Measurements from ENCODE around the gene TAS2R3. TPM values are rescaled to one million over a fixed set of nuclear protein-coding genes. Genes with fewer than 3 reads are reported as not detected.

Gene TAS2R3
- total and polyA plus RNA-seq, 2 of the 13 experiments (the other 11 are each of a cell fraction or from before 2014, with no cell fraction given) = 0.74 to 1.1 TPM

DNA sequence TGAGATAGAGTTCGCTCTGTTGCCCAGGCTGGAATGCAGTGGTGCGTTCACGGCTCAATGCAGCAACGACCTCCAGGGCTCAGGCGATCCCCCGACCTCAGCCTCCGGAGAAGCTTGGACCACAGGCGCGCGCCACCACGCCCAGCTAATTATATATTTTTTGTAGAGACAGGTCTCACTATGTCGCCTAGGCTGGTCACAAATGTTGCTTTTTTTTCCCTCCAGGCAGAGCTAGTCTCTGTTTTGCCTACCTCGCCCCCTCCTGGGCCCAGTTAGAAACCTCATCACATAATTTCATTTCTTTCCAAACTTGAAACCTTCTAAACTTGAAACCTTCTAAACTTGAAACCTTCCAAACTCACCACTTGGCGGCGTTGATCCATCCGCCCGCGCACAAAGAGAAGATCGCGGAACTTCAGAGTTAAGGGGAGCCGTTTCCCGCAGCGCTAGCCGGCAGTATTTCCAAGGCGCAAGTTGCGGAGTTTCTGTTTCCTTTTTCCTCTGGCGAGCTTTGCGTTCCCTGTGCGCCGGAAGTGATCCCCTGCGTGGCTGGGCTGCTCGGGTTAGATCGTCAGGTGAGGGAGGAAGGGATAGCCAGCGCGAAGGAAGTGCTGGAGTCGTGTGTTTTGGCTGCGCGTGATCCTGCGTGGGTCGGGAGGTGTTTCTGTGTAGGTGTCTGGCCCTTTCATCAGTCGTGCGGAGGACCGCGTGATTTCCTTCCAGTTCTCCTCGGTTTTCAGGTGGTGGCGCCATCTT is 25.9 kb upstream of the TAS2R3 start, which contains the start of gene SSBP1 (continued):
- TF ChIP-seq, protein P1, sequence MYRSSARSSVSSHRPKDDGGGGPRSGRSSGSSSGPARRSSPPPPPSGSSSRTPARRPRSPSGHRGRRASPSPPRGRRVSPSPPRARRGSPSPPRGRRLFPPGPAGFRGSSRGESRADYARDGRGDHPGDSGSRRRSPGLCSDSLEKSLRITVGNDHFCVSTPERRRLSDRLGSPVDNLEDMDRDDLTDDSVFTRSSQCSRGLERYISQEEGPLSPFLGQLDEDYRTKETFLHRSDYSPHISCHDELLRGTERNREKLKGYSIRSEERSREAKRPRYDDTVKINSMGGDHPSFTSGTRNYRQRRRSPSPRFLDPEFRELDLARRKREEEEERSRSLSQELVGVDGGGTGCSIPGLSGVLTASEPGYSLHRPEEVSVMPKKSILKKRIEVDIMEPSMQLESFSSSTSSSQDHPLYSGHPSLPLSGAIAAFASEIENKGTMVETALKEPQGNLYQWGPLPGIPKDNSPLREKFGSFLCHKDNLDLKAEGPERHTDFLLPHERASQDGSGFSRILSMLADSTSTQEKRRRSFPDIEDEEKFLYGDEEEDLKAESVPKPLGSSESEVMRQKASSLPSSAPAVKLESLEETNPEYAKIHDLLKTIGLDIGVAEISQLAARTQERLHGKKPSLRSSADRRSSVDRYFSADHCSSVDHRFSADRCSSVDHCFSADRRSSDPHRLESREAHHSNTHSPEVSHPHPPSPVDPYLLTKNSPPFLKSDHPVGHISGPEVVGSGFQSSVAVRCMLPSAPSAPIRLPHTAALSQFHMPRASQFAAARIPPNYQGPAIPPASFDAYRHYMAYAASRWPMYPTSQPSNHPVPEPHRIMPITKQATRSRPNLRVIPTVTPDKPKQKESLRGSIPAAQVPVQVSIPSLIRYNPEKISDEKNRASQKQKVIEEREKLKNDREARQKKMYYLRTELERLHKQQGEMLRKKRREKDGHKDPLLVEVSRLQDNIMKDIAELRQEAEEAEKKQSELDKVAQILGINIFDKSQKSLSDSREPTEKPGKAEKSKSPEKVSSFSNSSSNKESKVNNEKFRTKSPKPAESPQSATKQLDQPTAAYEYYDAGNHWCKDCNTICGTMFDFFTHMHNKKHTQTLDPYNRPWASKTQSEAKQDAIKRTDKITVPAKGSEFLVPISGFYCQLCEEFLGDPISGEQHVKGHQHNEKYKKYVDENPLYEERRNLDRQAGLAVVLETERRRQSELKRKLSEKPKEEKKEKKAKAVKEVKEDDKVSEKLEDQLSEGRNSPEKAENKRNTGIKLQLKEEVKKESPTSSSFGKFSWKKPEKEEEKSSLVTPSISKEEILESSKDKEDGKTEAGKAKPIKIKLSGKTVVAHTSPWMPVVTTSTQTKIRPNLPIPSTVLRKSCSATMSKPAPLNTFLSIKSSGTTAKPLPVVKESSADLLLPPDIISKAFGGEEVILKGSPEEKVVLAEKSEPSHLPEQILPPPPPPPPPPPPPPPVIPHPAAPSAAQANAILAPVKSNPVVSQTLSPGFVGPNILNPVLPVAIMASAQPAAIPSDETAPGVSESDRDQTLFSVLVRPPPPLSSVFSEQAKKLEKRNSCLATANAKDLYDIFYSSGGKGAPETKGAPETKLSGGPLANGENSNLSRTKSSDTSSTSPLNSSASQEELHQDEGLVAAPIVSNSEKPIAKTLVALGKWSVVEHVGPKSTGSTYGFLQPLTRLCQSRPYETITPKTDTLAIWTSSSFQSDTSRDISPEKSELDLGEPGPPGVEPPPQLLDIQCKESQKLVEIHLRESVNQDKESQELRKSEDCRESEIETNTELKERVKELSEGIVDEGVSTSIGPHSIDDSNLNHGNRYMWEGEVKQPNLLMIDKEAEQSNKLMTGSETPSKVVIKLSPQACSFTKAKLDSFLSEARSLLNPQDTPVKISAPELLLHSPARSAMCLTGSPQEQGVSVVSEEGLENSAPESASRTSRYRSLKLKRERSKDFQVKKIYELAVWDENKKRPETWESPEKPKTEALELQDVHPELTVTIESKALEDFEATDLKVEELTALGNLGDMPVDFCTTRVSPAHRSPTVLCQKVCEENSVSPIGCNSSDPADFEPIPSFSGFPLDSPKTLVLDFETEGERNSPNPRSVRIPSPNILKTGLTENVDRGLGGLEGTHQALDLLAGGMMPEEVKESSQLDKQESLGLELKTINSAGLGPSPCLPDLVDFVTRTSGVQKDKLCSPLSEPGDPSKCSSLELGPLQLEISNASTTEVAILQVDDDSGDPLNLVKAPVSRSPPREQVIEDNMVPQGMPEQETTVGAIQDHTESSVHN (CRISPR knock-in tag; IDR thresholded peaks at IDR 0.05) = no peak
- TF ChIP-seq CHD4 (IDR thresholded peaks at IDR 0.05; ENCODE audit: borderline replicate concordance, low read length) = no peak
- TF ChIP-seq, protein P2, sequence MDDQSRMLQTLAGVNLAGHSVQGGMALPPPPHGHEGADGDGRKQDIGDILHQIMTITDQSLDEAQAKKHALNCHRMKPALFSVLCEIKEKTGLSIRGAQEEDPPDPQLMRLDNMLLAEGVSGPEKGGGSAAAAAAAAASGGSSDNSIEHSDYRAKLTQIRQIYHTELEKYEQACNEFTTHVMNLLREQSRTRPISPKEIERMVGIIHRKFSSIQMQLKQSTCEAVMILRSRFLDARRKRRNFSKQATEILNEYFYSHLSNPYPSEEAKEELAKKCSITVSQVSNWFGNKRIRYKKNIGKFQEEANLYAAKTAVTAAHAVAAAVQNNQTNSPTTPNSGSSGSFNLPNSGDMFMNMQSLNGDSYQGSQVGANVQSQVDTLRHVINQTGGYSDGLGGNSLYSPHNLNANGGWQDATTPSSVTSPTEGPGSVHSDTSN (CRISPR knock-in tag; IDR thresholded peaks at IDR 0.05; ENCODE audit: borderline replicate concordance) = no peak; the same call in 1 of the 2 replicates
- TF ChIP-seq LBX2 (CRISPR knock-in tag; IDR thresholded peaks at IDR 0.05; ENCODE audit: borderline replicate concordance) = no peak
- TF ChIP-seq MXD4 (CRISPR knock-in tag; IDR thresholded peaks at IDR 0.05) = peak; percentile 76; the same call in 1 of the 2 replicates
- TF ChIP-seq PCBP2 (optimal IDR thresholded peaks at IDR 0.05; ENCODE audit: low read depth, low read length, poor library complexity, severe bottlenecking) = peak; percentile 62
- TF ChIP-seq ZNF773 (CRISPR knock-in tag; IDR thresholded peaks at IDR 0.05; ENCODE audit: borderline replicate concordance) = no peak
- TF ChIP-seq HINFP (CRISPR knock-in tag; IDR thresholded peaks at IDR 0.05; ENCODE audit: low read depth) = no peak; the same call in 1 of the 2 replicates
- TF ChIP-seq CBX1 (IDR thresholded peaks at IDR 0.05; ENCODE audit: low read depth) = peak; percentile 86
- no peak for TF ChIP-seq ZFP36L2 (CRISPR knock-in tag; IDR thresholded peaks at IDR 0.05)
- TF ChIP-seq ZNF709 (CRISPR knock-in tag; IDR thresholded peaks at IDR 0.05) = peak; percentile 66; the same call in 1 of the 2 replicates
- peak; percentile 90; the same call in 1 of the 2 replicates for TF ChIP-seq MAF1 (CRISPR knock-in tag; IDR thresholded peaks at IDR 0.05; ENCODE audit: borderline replicate concordance)
- peak; percentile 97 for TF ChIP-seq HDAC1 (CRISPR knock-in tag; IDR thresholded peaks at IDR 0.05)
- no peak for TF ChIP-seq ZNF569 (CRISPR knock-in tag; IDR thresholded peaks at IDR 0.05; ENCODE audit: borderline replicate concordance)
- TF ChIP-seq ZNF512 (CRISPR knock-in tag; IDR thresholded peaks at IDR 0.05) = no peak
